ENCODE data around the gene MAST1.
"Not testable (repeated sequence)": the region's sequence is repeated elsewhere in the genome, so short reads cannot be mapped to it uniquely, and the experiment has no call there.

MAST1 gene

DNA sequence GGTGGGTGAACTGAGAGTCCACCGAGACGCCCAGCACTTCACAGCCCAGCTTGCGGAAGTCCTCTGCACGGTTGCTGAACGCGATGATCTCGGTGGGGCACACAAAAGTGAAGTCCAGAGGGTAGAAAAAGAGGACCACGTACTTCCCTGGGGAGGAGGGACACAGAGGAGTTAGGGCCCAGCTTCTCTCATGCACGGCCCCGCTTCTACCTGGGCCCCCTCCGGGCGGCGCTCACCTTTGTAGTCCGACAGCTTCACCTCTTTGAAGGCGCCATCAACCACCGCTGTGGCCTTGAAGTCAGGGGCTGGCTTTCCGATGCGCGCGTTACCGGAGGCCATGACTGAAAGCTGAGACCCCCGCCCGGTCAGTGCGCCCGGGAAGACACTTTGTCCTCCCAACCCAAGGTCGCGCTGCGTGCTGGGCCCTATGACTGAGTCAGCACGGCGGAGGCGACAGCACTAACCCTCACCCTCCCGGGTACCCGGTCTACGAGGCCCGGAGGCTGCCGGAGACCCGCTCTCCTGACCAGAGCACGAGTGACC, 37.3 kb upstream of the MAST1 start:
- DNase-seq (ENCODE audit: low read depth) = no peak

DNA sequence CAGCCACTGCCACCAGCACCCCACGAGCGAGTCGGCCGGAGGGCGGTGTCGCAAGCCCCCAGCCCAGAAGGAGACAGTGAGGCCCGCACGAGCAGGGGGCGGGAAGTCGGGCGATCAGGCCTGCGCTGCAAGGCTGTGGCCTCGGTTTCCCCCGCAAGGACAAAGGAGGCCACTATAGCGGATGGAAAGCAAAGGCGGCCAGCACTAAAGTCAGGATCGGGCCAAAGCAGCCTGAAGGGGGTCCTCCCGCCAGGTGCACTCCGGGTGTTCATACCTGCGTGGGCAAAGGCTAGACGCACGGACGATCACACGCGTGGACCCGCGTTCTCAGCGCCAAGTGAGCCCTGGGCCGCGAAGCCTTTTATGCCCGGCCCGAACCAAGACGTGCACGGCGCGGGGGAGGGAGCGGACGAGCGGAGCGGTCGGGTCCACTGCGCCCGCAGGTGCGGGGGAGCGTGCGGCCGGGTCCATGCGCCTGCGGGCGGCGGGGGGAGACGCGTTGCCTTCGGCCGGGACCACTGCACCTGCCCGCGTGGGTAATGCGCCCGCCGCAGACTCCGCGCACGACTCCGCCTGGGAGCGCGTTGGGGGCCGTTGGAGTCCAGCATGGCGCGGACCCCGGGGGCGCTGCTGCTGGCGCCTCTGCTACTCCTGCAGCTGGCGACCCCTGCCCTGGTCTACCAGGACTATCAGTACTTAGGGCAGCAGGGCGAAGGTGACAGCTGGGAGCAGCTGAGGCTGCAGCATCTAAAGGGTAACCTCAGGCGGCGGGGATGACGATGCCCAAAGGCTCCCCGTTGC, 36.6 kb upstream of the MAST1 start, which contains the start of the genes PRDX2 and THSD8:
PRDX2 (minus strand) TSS at position 335 of the 801 bp plus-strand sequence. CDS start 539 bp downstream, outside the sequence.
THSD8 (plus strand) TSS at position 604 of the 801 bp plus-strand sequence; CDS start at position 607, 3 bp downstream.
- DNase-seq (ENCODE audit: low read depth) = no peak

DNA sequence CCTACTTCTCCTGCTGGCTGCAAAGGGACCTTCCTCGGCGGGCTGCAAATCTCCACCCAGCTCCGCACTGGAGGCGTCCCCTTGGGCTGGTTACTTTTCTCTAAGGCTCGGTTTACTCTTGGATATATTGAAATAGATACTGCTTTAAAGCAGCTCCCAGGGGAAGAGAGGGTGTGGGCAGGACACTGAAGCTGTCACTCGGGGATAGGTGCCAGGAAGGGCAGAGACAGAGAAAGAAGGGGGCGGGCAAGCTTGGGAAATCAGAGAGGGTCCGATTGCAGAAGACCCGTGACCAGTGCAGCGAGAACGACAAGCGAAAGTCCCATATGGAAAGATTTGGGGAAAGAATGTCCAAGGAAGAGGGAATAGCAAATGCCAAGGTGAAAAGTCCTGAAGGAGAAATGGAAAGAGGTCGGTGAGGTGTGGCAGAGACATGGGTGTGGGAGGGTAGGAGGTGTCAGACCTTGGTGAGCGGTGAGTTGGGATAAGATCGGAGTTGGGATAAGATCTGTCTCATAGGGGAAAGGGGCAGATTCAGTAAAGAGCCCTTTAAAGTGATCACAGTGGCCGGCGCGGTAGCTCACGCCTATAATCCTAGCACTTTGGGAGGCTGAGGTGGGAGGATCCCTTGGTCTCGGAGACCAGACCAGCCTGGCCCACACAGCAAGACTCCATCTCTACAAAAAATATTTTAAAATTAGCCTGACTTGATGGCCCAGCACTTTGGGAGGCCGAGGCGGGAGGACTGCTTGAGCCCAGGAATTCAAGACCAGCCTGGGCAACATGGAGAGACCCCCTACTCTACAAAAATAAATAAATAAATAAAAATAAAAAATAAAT, 35.8 kb upstream of the MAST1 start:
- no peak for DNase-seq (ENCODE audit: low read depth)

DNA sequence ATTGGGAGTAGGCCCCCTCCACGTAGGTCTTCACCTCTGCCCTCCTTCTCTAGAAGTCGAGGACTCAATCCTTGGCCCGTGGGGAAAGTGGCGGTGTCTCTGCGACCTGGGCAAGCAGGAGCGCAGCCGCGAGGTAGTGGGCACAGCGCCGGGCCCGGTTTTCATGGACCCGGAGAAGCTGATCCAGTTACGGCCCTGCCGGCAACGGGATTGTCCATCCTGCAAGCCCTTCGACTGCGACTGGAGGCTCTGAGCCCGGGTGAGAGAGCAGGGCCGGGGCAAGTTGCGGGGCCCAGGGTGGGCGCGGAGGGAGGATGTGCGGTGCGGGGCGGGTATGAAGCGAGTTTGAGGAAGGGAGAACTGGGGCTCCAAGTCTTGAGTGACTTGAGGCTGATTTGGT, 34.3 kb upstream of the MAST1 start:
- no peak for DNase-seq (ENCODE audit: low read depth)

DNA sequence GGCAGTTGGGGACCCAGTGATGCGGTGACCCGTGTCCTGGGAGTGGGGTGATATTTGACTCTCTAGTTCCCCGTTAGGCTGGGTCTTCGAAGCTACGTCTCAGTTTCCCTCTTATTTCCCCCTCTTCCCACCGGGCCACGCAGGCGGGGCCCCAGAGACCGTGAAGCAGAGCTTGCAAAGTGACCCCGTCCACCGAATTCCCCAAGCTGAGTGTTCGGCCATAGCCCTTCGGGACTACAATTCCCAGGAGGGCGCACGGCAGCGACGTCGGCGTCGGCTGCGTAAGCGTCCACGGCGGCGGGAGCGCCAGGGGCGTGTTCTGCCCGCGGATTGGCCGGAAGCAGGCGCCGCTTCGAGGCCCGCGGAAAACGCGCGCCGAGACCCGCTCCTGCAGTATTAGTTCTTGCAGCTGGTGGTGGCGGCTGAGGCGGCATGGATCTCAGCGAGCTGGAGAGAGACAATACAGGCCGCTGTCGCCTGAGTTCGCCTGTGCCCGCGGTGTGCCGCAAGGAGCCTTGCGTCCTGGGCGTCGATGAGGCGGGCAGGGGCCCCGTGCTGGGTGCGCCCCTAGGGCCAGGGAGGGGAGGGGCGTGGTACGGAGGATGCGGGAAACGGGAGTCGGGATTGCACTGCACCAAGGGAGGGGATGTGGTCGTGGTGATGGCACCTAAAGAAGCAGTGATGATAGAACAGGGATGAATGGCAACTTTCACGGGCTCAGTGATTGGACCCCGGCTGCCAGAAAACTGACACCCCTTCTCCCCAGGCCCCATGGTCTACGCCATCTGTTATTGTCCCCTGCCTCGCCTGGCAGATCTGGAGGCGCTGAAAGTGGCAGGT, 31.9 kb upstream of the MAST1 start, which contains the start of gene RNASEH2A:
RNASEH2A (plus strand) TSS at position 343 of the 840 bp plus-strand sequence; CDS start at position 433, 90 bp downstream.
- peak; percentile 80 for DNase-seq (ENCODE audit: low read depth)

DNA sequence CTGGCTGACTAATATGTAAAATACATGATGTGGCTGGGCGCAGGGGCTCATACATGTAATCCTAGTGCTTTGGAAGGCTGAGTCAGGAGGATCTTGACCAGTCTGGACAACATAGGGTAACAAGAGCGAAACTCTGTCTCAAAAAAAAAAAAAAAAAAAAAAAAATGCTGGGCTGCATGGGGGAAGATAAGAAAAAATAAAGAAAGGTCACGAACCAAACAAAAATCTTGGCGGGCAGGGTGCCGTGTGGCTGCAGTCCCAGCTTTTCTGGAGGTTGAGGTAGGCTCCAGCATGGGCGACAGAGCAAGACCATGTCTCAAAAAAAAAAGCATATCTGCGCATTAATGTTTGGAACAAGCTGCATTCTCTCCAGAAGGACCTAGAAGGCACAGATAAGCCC, 23.2 kb upstream of the MAST1 start:
- no peak for DNase-seq (ENCODE audit: low read depth)

DNA sequence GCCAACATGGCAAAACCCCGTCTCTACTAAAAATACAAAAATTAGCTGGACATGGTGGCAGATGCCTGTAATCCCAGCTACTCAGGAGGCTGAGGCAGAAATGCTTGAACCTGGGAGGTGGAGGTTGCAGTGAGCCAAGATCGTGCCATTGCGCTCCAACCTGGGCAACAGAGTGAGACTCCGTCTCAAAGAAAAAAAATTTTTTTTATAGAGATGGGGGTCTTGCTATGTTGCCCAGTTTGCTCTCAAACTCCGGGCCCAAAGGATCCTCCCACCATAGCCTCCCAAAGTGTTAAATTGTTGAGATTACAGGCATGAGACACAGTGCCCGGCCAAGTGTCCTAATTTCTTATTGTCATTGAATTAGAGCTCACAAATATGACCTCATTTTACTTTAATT, 21.1 kb upstream of the MAST1 start:
- not testable (repeated sequence) for DNase-seq (ENCODE audit: low read depth)

DNA sequence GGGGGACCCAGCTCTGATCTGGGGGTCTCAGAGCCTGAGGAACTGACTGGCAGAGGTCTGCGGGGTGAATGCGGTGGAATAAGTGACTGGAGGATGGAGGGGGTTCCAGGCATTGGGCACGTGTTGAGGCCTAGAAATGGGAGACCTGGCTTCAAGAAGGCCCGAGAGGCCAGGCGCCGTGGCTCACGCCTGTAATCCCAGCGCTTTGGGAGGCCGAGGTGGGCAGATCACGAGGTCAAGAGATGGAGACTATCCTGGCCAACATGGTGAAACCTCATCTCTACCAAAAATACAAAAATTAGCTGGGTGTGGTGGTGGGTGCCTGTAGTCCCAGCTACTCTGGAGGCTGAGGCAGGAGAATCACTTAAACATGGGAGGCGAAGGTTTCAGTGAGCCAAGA, 20.5 kb upstream of the MAST1 start:
- not testable (repeated sequence) for DNase-seq (ENCODE audit: low read depth)

DNA sequence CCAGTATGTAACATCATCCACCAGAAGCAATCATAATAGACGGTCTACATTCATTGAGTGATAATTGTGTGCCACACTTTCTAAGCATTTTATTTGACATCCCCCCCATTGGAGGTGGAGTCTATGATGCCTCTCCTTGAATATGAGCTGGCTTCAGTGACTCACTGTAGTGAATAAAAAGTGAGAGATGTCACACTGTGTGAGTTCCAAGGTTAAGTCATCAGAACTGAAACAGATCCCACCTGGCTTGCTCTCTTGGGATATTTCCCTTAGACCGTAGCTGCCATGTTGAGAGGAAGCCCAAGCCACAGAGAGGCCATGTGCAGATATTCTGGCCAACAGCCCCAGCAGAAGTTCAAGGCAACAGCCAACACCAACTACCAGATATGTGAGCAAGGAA, 16.6 kb upstream of the MAST1 start:
- DNase-seq (ENCODE audit: low read depth) = no peak

DNA sequence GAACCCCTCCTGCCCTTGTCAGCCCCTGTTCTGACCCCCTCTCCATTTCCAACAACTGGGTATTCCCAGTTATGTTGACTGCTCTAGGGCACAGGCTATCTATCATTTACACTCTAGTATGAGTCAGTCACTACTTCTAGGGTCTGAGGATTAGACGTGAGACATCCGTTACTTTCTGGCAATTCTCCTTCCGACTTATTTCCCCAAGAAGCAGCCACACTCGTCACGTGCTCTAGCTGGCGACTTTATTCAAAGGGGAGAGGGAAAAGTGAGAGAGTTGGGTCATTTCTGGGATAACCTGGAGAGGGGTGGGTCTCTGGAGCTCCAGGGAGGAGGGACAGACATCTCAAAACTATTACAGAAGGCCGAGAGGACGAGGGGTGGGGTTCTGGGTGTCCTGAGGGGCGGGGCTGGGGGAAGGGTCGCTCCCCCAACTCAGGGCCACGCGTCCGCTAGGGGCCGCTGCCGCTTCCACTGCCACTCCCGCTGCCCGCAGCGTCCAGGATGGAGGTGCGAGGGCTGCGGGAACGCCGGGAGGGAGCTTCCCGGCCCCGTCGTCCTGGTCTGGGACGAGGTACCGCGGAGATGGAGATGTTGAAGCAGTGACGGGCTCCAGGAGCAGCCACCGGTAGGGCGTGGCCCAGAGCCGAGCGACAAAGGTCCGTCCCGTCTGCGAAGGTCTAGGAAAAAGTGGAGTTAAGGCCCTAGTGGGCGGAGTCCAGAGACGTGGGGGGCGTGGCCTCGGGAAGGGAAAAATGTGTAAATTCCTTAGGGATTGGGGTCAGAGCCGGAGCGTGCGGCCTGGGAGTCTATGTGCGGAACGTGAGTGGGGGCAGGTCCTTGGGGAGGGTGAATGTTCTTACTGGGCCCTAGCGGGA, 12.8 kb upstream of the MAST1 start:
- DNase-seq (ENCODE audit: low read depth) = no peak

DNA sequence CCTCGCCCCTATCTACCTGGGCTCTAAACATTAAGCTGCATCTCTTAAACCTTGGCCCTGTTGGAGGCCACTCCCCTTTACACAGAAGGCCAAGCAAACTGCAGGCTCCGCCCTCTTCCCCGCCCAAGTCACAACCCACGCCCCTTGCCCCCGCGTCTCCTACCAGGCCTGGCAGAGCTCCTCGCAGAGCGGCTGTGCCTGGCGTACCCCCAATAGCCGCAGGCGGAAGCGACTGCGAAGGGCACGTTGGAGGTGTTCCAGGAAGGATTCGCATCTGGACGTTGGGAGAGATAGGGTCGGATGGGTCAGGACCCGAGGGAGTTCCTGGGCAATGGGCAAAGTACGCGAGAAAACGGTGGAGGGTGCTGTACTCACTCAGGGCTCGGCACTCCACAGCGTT, 9.8 kb upstream of the MAST1 start:
- DNase-seq (ENCODE audit: low read depth) = no peak

DNA sequence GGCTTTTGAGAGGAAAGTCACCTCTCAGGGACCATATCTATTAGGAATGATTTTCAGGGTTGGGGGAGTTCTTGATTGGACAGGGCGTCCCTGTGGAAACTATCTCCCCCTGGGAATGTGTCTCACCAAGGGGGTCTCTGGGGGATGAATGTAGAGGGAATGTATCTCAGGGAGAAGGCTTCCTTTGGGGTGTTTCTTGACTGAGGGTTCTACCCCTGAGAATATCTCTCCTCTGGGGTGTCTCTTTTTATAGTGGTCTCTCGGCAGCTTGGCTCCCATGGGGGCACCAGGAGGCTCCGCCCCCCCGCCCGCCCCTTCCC, 4.9 kb upstream of the MAST1 start:
- DNase-seq (ENCODE audit: low read depth) = no peak

DNA sequence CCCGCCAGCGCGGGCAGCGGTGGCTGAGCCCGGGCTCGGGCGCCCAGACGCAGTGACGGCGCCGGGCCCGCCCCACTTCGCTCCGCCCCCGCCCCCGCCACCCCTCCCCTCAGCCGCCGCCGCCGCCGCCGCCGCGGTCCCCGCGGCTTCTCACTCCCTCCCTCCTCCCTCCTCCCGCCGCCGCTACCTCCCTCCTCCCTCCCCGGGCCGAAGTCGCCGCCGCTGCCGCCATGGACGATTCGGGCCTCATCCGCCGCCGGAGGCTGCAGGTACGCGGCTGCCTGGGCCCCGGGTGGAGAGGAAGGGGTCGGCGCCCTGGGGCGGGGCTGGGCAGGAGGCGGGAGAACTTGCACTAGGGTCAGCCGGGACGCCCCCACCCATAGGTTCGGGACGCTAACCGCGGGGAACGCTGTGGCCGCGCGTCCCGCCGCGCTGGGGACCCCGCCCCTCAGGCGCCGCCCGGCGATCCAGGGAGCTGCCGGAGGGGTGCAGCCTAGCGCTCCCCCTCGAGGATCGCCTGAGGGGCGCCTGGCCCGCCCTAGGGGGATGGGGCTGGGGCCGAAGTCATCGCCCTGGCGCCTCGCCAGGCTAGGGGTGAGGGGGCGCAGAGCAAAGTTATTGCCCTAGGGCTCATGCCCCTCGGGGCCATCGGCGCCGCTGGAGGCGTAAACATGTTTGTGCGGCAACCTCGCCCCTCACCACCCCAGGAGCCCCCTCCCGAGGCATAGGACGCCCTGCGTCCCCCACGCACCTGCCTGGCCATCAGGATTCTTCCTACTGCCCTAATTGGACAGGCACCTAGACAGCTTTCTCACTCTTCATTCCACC, 4.4 kb upstream of the MAST1 start:
- no peak for DNase-seq (ENCODE audit: low read depth)

DNA sequence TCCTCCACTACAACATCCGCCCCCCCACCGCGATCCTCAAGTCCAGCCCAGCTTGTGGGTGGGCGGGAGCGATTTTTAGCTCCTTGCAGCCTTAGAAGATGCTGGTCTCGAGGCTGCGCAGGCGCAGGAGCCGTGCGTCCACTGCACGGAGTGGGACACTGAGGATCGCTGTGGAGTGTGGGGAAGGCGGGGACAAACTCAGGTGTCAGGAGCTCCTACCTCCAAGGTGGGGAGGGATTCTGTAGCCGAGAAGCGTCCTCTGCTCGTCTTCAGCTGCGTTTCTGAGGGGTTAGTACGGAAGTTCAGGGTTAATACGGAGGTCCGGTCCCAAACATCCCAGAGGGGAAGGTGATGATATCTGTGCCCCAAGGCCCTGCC, 3.8 kb upstream of the MAST1 start, which contains the start of gene RTBDN:
RTBDN (minus strand) TSS at position 14 of the 378 bp plus-strand sequence. CDS start 4,600 bp downstream, outside the sequence.
- DNase-seq (ENCODE audit: low read depth) = no peak

DNA sequence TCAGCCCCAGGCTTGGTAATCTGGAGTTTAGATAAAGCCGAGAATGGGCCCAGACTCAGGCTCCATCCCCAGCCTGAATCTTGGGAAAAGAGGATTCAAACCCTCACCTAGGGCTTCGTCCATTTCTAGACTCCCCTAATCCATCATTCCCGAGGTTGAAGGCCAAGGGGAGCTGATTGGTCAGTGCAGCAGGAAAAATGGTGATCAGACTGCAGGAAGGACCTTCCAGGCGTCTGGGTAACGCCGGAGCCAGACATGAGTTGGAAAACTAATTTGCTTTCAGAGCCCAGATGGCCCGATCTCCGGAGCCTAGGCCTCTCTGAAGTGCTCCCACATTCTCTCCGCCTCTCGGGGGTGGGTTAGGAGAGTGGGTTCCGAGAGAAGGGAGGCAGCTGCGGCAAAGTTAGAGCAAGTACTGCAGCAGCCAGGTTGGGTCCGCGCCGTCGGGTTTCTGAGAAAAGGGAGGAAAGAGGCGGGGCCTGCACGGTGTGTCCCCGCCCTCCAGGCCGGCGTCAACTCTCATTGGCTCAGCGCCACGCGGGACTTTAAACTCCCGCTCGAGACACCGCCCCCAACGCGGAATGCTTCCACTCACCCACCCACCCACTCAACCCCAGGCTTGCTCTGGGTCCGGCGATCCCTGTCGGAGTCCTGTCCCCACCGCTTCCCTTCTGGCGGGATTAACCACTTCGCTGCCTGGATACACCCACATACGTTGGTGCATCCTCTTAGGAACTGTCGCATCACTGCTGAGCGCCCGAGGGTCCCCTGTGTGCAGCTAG, 3.1 kb upstream of the MAST1 start:
- no peak for DNase-seq (ENCODE audit: low read depth)

DNA sequence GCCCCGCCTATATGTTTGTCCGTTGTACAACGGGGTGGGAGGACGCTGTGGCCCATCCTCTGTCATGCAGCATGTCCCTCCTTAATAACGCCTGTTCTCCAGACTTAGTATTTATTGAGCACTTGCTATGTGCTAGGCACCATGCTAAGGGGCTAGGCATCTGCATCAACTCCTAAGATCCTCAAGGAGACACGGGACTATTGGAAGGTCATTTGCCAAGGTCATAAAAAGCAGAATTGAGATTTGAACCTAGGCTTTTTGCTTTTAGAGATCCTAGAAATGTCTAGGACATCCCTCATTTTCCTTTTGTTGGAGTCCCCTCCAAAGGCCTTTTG, 1.8 kb upstream of the MAST1 start:
- DNase-seq (ENCODE audit: low read depth) = no peak

DNA sequence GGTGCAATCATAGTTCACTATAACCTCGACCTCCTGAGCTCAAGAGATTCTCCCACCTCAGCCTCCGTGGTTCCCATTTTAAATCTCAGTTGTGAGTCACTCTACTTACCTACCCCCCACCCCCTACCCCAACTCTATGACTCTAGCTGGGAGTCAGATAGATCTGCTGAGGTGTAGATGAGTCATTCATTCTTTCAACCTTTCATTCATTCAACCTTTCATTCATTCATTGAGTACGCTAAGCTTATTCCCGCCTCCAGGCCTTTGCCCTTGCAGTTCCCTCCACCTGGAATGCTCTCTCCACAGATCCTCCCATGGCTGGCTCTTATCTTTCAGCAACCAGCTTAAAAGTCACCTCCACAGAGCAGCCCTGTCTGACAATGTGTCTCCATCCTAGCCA, 1.1 kb upstream of the MAST1 start:
- no peak for DNase-seq (ENCODE audit: low read depth)

DNA sequence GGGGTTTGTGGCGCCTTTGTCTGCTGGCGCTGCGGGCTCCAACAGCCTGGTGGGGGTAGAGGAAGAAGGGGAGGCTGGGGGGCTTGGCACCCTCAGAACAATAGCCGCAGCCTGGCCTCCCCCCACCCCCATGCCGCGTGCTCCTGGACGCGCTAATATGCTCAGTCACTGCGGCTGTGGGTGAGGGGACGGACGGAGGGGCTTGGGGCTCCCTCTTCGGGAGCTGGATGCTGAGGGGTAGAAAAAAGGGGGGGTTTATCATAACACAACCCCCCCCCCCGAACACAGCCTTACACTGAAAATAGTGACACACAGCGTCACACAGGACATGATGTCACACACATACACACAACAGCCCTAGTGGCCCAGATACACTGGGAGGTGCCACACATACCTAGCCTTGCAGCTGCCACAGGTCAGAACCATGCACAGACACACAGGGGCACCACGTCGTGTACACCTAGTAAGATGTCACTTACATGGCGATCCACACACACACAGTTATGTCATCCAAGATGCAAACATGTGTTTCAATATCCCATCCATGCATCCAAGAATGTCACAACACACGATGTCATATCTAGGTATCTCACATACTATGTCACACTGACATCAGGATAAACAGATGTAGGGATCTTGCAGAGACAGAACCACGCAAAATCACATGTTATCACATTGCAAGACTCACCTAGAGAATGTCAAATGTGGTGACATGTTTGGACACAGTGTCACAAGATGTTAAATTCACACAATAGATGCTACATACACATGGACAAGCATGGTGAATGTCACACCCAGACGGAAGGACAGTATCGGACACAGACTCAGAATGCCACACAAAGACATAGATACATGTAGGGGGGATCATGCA, 806 bp downstream of the MAST1 start:
- no peak for DNase-seq (ENCODE audit: low read depth)
